Nephron (organoid): ENCODE measurements around the gene NFKB1.

Experiments used
- H3K27ac Mint-ChIP-seq, 3 experiments: 2 replicates each; pipeline ENCODE4 v1.8.0; 2020; ENCODE audit warnings: mixed read lengths in 3 of 3, mild to moderate bottlenecking in 2 of 3, moderate library complexity in 1 of 3
- H3K27me3 Mint-ChIP-seq: 2 replicates; pipeline ENCODE4 v1.8.0; 2021; ENCODE audit warnings: low read depth, mild to moderate bottlenecking, moderate library complexity, mixed read lengths
- H3K36me3 Mint-ChIP-seq: 2 replicates; pipeline ENCODE4 v1.8.0; 2020; ENCODE audit warnings: low read depth, mixed read lengths
- H3K4me1 Mint-ChIP-seq: 2 replicates; pipeline ENCODE4 v1.8.0; 2020; ENCODE audit warnings: mixed read lengths
- H3K4me3 Mint-ChIP-seq, 3 experiments: 2 replicates each; pipeline ENCODE4 v1.8.0; 2020; ENCODE audit warnings: mild to moderate bottlenecking in 3 of 3, mixed read lengths in 3 of 3, moderate library complexity in 2 of 3
- H3K9me3 Mint-ChIP-seq: 2 replicates; pipeline ENCODE4 v1.8.0; 2020; ENCODE audit warnings: mixed read lengths
- CTCF ChIP-seq, 3 experiments: fragments of 200-600 bp; sonication (generic); IDR thresholded peaks; one replicate each; pipeline ENCODE4 v1.5.0; 2021; ENCODE audit warnings: antibody characterized with exemption in 3 of 3; ENCODE audit not compliant: unreplicated experiment in 3 of 3

The NFKB1 gene

DNA sequence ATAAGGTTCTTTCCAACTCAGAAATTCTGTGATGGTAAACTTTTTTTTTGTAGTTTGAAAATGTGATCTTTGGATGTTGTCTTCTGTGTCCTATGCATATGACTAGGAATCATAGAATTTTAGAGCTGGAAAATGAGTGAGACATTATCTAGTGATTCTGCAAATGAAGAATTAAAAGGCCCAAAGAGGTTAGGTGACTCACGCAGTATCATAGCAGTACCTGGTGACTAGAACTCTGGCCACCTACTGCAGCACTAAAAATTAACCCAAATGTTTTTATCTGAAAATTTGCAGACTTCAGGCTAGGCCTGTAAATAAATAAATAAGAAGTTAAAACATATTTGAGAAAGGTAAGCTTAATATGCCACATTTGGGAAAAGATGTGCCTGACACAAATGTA lies 52.8 kb downstream of the NFKB1 start:
- H3K4me3 Mint-ChIP-seq = no peak overlapping the region
- peaks cover 23% of the 10 kb centered on the region for H3K4me1 Mint-ChIP-seq
- no peak for TF ChIP-seq CTCF (IDR thresholded peaks at IDR 0.05; ENCODE audit: unreplicated experiment in 3 of 3)
- peaks cover 4% of the 10 kb centered on the region for H3K36me3 Mint-ChIP-seq
- no peaks in the 10 kb centered on the region for H3K27me3 Mint-ChIP-seq
- H3K27ac Mint-ChIP-seq = no peak overlapping the region
- no peaks in the 10 kb centered on the region for H3K9me3 Mint-ChIP-seq

- TF ChIP-seq CTCF (IDR thresholded peaks at IDR 0.05; ENCODE audit: unreplicated experiment in 3 of 3) = no peak
- H3K4me3 Mint-ChIP-seq = no peak overlapping the region
- no peak overlapping the region for H3K27ac Mint-ChIP-seq
- H3K27me3 Mint-ChIP-seq = no peaks in the 10 kb centered on the region
- H3K4me1 Mint-ChIP-seq = peaks cover 23% of the 10 kb centered on the region
- peaks cover 4% of the 10 kb centered on the region for H3K36me3 Mint-ChIP-seq
- no peaks in the 10 kb centered on the region for H3K9me3 Mint-ChIP-seq
Measured at GRCh38 chr4:102554482-102554881, 53.3 kb downstream of the NFKB1 start.

GRCh38 chr4:102554992-102555391 lies 53.8 kb downstream of the NFKB1 start:
- Mint-ChIP-seq H3K27me3 (no peaks in the 10 kb centered on the region), H3K4me1 (peaks cover 23% of the 10 kb centered on the region), H3K36me3 (peaks cover 3% of the 10 kb centered on the region), H3K9me3 (no peaks in the 10 kb centered on the region), H3K27ac (no peak overlapping the region), H3K4me3 (no peak overlapping the region)
- no peak for TF ChIP-seq CTCF (IDR thresholded peaks at IDR 0.05; ENCODE audit: unreplicated experiment in 3 of 3)

DNA sequence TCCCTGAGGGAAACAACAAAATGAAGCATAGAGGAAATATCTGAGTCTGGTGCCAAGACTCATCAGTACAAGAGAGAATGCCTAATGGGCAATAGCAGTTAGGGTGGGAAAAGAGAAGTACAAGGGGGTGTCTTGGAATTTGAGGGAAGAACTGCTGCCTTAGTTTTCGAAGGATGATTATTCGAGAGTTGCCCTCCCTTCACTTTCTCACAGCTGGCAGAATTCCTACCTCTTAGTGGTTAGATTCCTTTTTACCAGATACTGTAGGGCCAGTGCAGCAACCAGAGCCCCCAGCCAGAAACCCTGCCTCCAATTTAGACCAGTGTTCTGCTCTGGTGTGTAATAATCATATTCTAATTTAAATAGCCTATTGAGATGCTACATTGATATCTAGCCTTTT lies 56.5 kb downstream of the NFKB1 start:
- no peaks in the 10 kb centered on the region for H3K27me3 Mint-ChIP-seq
- H3K27ac Mint-ChIP-seq = no peak overlapping the region
- H3K4me1 Mint-ChIP-seq = peaks cover 8% of the 10 kb centered on the region
- no peaks in the 10 kb centered on the region for H3K36me3 Mint-ChIP-seq
- TF ChIP-seq CTCF (IDR thresholded peaks at IDR 0.05; ENCODE audit: unreplicated experiment in 3 of 3) = no peak
- H3K4me3 Mint-ChIP-seq = no peak overlapping the region
- H3K9me3 Mint-ChIP-seq = no peaks in the 10 kb centered on the region

- Mint-ChIP-seq H3K9me3 (no peaks in the 10 kb centered on the region), H3K36me3 (peaks cover 7% of the 10 kb centered on the region), H3K27ac (no peak overlapping the region), H3K4me1 (no peaks in the 10 kb centered on the region), H3K27me3 (no peaks in the 10 kb centered on the region), H3K4me3 (no peak overlapping the region)
- TF ChIP-seq CTCF (IDR thresholded peaks at IDR 0.05; ENCODE audit: unreplicated experiment in 3 of 3) = no peak
Measured at GRCh38 chr4:102560115-102560514, 59.0 kb downstream of the NFKB1 start.

DNA sequence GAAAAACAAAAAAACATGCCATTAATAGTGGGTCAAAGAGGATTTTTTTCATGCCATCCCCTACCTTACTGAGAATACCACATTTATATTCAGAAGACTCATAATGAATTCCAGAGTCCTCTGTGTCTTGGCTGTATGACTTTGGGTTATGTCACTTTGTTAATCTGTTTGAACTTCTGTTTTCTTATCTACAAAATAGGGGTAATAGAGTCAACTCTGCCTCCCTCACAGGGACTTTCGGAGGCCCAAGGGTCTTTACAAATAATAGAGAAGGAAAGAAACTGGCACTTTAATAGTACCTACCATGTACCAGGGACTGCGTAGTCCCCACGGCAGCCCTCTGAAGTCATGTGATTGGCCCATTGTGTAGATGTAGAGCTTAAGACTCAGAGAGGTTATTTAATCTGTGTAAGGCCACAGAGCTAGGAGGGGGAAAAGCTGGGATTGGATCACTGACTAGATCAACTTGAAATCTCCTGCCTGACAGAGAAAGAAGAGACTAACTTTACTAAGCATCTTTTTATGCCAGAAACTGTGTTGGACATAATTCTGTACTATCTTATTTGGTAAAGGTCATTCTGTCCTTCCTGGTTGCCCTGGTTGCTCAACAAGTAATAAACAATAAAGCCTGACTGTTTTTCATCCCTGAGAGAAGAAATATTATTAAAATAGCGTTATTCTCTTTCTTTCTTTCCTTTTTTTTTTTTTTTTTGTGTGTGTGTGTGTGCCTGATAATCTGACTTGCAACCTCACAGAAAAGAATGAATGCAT lies 59.6 kb downstream of the NFKB1 start:
- Mint-ChIP-seq H3K9me3 (no peaks in the 10 kb centered on the region), H3K27ac (no peak overlapping the region), H3K36me3 (peaks cover 7% of the 10 kb centered on the region), H3K4me1 (no peaks in the 10 kb centered on the region), H3K27me3 (no peaks in the 10 kb centered on the region), H3K4me3 (no peak overlapping the region)
- no peak for TF ChIP-seq CTCF (IDR thresholded peaks at IDR 0.05; ENCODE audit: unreplicated experiment in 3 of 3)
